ENCODE results near the gene KNOP1.

Gene KNOP1

GRCh38 chr16:19717741-19718623 lies at the start of gene KNOP1, which contains the start of gene IQCK:
Gene KNOP1 (minus strand): TSS chr16:19718227. CDS start chr16:19715035, 3,192 bp downstream.
Gene IQCK (plus strand): TSS chr16:19718271. CDS start chr16:19718307, 36 bp downstream.
- peak; percentile 78 for DNase-seq

- no peak for DNase-seq
Measured at GRCh38 chr16:19767497-19767896, 49.5 kb upstream of the KNOP1 start.

- DNase-seq = no peak
Measured at GRCh38 chr16:19766988-19767387, 49.0 kb upstream of the KNOP1 start.

- no peak for DNase-seq
Measured at GRCh38 chr16:19766554-19766884, 48.5 kb upstream of the KNOP1 start.

- no peak for DNase-seq
Measured at GRCh38 chr16:19765860-19766553, 48.0 kb upstream of the KNOP1 start.

- DNase-seq = no peak
Measured at GRCh38 chr16:19760356-19761060, 42.5 kb upstream of the KNOP1 start.

DNA sequence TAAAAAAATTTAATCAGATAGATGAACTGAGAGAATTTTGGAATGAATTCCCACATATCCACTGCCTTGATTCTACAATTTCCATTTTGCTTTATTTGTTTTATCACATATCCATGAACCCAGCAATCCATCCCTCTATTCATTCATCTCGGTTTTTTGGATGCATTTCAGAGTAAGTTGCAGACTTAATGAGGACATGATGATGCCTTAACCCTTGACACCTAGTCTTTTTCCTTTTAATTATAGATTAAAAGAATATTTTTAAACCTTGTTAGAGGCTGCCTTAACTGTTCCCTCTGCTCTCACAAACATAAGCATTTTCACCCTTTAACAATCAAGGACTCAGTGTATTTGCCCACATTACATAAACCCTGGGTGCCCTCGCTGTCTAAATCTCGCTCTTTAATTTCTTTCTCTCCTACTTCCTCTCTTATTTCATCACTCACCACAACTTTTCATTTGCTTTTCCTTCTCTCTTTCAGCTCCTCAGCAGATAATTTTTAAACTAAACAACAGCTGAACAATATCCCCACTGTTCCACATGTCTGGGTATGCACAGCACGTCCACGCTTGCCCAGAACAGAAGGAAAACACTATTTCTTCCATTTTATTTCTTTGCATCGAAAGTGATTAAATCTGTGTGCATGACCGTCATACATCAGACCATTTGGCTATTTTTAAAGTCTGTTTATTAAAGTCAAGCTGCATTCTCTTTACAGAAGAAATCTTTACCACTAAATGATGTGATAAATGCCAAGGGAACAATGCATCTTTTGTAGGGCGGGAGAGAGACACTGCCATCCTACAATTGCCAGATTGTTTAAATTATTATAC lies 40.0 kb upstream of the KNOP1 start:
- no peak for DNase-seq

GRCh38 chr16:19757026-19757425 lies 39.0 kb upstream of the KNOP1 start:
- DNase-seq = no peak

GRCh38 chr16:19755268-19755667 lies 37.2 kb upstream of the KNOP1 start:
- DNase-seq = no peak

- DNase-seq = no peak
Measured at GRCh38 chr16:19754644-19755036, 36.6 kb upstream of the KNOP1 start.

DNA sequence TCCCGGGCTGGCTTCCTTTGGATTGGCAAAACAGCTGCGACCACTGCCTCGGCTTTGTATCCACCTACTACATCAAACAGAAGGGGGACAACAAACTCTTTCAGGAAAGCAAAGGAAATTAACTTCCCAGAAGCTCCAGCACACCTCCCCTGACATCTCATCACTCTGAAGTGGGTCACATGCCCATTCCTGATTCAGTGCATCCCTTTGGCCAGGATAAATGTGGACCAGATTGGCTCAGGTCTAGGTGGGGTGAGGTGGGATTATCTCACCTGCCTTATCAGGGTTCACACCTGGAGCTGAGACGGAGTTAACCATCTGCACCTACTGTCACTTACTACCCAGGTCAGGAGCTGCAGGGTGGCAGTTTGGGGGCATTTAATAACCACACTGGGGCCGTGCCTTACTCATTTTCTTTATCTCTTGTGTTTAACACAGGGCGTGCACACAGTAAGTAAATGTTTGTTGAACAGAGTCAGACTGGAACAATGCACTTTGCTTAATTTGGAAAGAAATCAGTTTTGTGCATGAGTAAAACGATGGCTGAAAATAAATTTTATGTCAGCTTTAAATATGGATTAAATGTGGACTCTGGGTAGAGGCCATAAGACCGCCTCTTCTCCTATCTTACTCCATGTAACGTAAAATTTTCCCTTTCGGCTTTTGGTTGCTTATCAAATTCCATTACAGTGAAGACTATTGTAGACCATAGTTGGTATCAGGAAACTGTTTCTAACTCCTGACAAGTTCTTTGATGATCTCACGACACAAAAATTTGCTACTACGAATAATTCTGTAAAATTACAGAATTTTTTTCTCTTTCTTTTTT lies 36.0 kb upstream of the KNOP1 start:
- DNase-seq = no peak

GRCh38 chr16:19751478-19752385 lies 33.7 kb upstream of the KNOP1 start:
- no peak for DNase-seq

- no peak for DNase-seq
Measured at GRCh38 chr16:19749571-19750080, 31.6 kb upstream of the KNOP1 start.

DNA sequence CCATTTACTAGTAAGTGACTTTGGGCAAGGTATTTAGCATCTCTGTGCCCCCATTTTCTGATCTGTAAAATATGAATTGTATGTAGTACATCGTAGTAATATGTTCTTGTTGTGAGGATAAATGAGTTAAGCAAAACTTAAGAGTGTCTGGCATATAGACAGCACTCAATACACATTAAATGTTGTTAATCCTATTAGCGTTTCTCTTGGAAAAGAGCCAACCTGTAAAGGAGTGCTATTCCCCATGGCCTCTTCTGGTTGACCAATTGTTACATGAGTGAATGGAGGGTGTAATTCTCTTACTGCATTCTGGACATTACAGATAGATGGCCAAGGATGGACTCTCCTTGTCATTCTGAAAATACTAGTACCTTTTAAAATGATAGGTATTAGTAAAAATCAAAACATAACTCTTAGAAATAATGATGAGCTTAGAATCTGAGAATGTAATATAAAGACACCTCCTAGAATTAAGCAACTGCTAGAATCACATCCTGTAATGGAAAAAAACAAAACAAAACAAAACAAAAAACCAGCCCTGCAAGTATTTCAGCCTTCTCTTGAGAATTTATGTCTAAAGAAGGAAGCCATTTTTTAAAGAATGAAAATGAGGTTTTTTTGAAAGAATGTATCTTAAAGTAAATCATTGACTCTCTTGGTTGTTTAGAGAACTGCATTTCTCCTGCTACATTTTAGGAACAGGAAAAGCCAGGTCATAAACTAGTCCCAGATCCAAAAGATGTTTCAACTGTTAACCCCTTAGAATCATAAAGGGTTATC lies 30.6 kb upstream of the KNOP1 start:
- DNase-seq = no peak

- DNase-seq = no peak
Measured at GRCh38 chr16:19746561-19746960, 28.5 kb upstream of the KNOP1 start.

- peak; percentile 4 for DNase-seq
Measured at GRCh38 chr16:19745286-19746010, 27.4 kb upstream of the KNOP1 start.

DNA sequence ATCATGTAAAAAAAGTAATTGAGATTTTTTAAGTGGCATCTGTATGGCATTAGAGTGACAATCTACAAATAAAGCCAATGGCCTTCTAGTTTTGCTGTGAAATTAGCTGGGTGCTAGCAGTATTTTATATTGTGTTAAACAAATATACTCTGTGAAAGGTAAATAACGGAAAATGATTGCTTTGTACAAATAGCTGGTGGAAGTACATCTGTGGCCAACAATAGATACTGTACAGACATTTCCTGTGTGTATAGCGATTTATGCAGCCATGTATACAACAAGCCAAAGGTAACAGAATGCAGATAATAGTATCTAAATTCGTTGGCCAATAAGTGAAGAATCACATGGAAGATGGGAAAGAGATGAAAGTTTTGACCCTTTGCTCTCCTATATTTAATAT lies 26.6 kb upstream of the KNOP1 start:
- DNase-seq = no peak

- DNase-seq = no peak
Measured at GRCh38 chr16:19743816-19744159, 25.8 kb upstream of the KNOP1 start.

- DNase-seq = no peak
Measured at GRCh38 chr16:19741354-19741753, 23.3 kb upstream of the KNOP1 start.
